ENCODE results near the gene PKD2.
A peak's percentile ranks its signal among the peaks of the same experiment; 100 is the strongest.

PKD2 gene

GRCh38 chr4:88014386-88014905, 7.0 kb downstream of the PKD2 start:
- Histone ChIP-seq H3K36me3 (ENCODE audit: control insufficient read depth in 1 of 2, insufficient read depth in 2 of 2, low read depth in 1 of 2, low read length in 2 of 2) (no peaks in the 10 kb centered on the region), H3K9ac (ENCODE audit: low read length) (no peak overlapping the region), H3K23ac (ENCODE audit: low read length in 2 of 2) (no peak overlapping the region), H3K79me1 (replicated peaks; ENCODE audit: low read length, poor library complexity, severe bottlenecking) (peaks cover 2% of the 10 kb centered on the region), H2BK120ac (ENCODE audit: low read depth, low read length) (no peak overlapping the region), H2AFZ (ENCODE audit: low read depth, low read length) (no peak overlapping the region), H3K4me2 (ENCODE audit: low read length, poor library complexity, severe bottlenecking) (no peak overlapping the region), H2BK5ac (ENCODE audit: low read depth, low read length, poor library complexity, severe bottlenecking) (no peak overlapping the region), H2BK15ac (ENCODE audit: low read depth, poor library complexity, severe bottlenecking) (no peak overlapping the region), H3K4ac (ENCODE audit: low read depth in 1 of 2, low read length in 2 of 2) (no peak overlapping the region), H3K27ac (ENCODE audit: low read length, poor library complexity, severe bottlenecking) (peak overlapping the region; percentile 90), H3K27me3 (ENCODE audit: control insufficient read depth in 1 of 2, insufficient read depth in 1 of 2, low read length in 2 of 2) (no peaks in the 10 kb centered on the region), H3K4me1 (ENCODE audit: control insufficient read depth, insufficient read depth, low read depth, low read length) (peaks cover 15% of the 10 kb centered on the region), H4K91ac (ENCODE audit: low read length) (no peak overlapping the region), H3K18ac (ENCODE audit: low read depth in 1 of 2, low read length in 2 of 2) (no peak overlapping the region), H3K4me3 (ENCODE audit: insufficient read depth in 1 of 2, low read depth in 1 of 2, low read length in 2 of 2) (no peak overlapping the region), H2BK12ac (ENCODE audit: low read length in 2 of 2) (peak overlapping the region in 1 of 2 experiments; percentile 87), H2AK5ac (ENCODE audit: low read length, severe bottlenecking) (peak overlapping the region; percentile 91), H3K9me3 (ENCODE audit: control insufficient read depth, low read length) (no peaks in the 10 kb centered on the region), H4K8ac (ENCODE audit: low read length) (no peak overlapping the region), H3K14ac (ENCODE audit: low read length in 2 of 2) (no peak overlapping the region)
- DNase-seq: no peak
- 100% methylated on average over 2 of the region's 3 CpGs for WGBS

GRCh38 chr4:88015659-88016295, 8.3 kb downstream of the PKD2 start:
- no peak for DNase-seq
- Histone ChIP-seq H3K4me2 (ENCODE audit: low read length, poor library complexity, severe bottlenecking) (peak overlapping the region; percentile 49), H3K4me3 (ENCODE audit: insufficient read depth in 1 of 2, low read depth in 1 of 2, low read length in 2 of 2) (no peak overlapping the region), H3K23ac (ENCODE audit: low read length in 2 of 2) (no peak overlapping the region), H3K9ac (ENCODE audit: low read length) (no peak overlapping the region), H2AK5ac (ENCODE audit: low read length, severe bottlenecking) (no peak overlapping the region), H3K14ac (ENCODE audit: low read length in 2 of 2) (peak overlapping the region in 1 of 2 experiments; percentile 65), H3K79me1 (replicated peaks; ENCODE audit: low read length, poor library complexity, severe bottlenecking) (peaks cover 7% of the 10 kb centered on the region), H3K36me3 (ENCODE audit: control insufficient read depth in 1 of 2, insufficient read depth in 2 of 2, low read depth in 1 of 2, low read length in 2 of 2) (peaks cover 0 to 11% of the 10 kb centered on the region in 2 experiments), H4K8ac (ENCODE audit: low read length) (peak overlapping the region; percentile 45), H3K9me3 (ENCODE audit: control insufficient read depth, low read length) (no peaks in the 10 kb centered on the region), H2BK15ac (ENCODE audit: low read depth, poor library complexity, severe bottlenecking) (no peak overlapping the region), H2BK12ac (ENCODE audit: low read length in 2 of 2) (peak overlapping the region in 1 of 2 experiments; percentile 96), H2BK5ac (ENCODE audit: low read depth, low read length, poor library complexity, severe bottlenecking) (no peak overlapping the region), H3K18ac (ENCODE audit: low read depth in 1 of 2, low read length in 2 of 2) (peak overlapping the region in 1 of 2 experiments; percentile 90), H3K4ac (ENCODE audit: low read depth in 1 of 2, low read length in 2 of 2) (peak overlapping the region in 1 of 2 experiments; percentile 87), H2AFZ (ENCODE audit: low read depth, low read length) (no peak overlapping the region), H4K91ac (ENCODE audit: low read length) (peak overlapping the region; percentile 88), H3K27me3 (ENCODE audit: control insufficient read depth in 1 of 2, insufficient read depth in 1 of 2, low read length in 2 of 2) (no peaks in the 10 kb centered on the region), H2BK120ac (ENCODE audit: low read depth, low read length) (no peak overlapping the region), H3K27ac (ENCODE audit: low read length, poor library complexity, severe bottlenecking) (peak overlapping the region; percentile 90), H3K4me1 (ENCODE audit: control insufficient read depth, insufficient read depth, low read depth, low read length) (peaks cover 15% of the 10 kb centered on the region)
- 82% methylated on average over 10 of the region's 10 CpGs for WGBS

- no peak overlapping the region for H4K8ac ChIP-seq (ENCODE audit: low read length)
- H3K9me3 ChIP-seq (ENCODE audit: control insufficient read depth, low read length): no peaks in the 10 kb centered on the region
- peak overlapping the region; percentile 93 for H3K27ac ChIP-seq (ENCODE audit: low read length, poor library complexity, severe bottlenecking)
- H3K9ac ChIP-seq (ENCODE audit: low read length): peak overlapping the region; percentile 95
- no peak overlapping the region for H3K18ac ChIP-seq (ENCODE audit: low read depth in 1 of 2, low read length in 2 of 2)
- H3K79me1 ChIP-seq (replicated peaks; ENCODE audit: low read length, poor library complexity, severe bottlenecking): peaks cover 7% of the 10 kb centered on the region
- no peak overlapping the region for H2AK5ac ChIP-seq (ENCODE audit: low read length, severe bottlenecking)
- H3K4me2 ChIP-seq (ENCODE audit: low read length, poor library complexity, severe bottlenecking): no peak overlapping the region
- H4K91ac ChIP-seq (ENCODE audit: low read length): no peak overlapping the region
- no peak overlapping the region for H2BK120ac ChIP-seq (ENCODE audit: low read depth, low read length)
- WGBS: 0% methylated on average over 1 of the region's 7 CpGs
- no peak overlapping the region for H3K23ac ChIP-seq (ENCODE audit: low read length in 2 of 2)
- H3K14ac ChIP-seq (ENCODE audit: low read length in 2 of 2): no peak overlapping the region
- no peak overlapping the region for H2AFZ ChIP-seq (ENCODE audit: low read depth, low read length)
- H3K27me3 ChIP-seq (ENCODE audit: control insufficient read depth in 1 of 2, insufficient read depth in 1 of 2, low read length in 2 of 2): no peaks in the 10 kb centered on the region
- peaks cover 0 to 24% of the 10 kb centered on the region in 2 experiments for H3K36me3 ChIP-seq (ENCODE audit: control insufficient read depth in 1 of 2, insufficient read depth in 2 of 2, low read depth in 1 of 2, low read length in 2 of 2)
- H2BK5ac ChIP-seq (ENCODE audit: low read depth, low read length, poor library complexity, severe bottlenecking): no peak overlapping the region
- peak overlapping the region in 1 of 2 experiments; percentile 67 for H3K4me3 ChIP-seq (ENCODE audit: insufficient read depth in 1 of 2, low read depth in 1 of 2, low read length in 2 of 2)
- DNase-seq: peak; percentile 96
- no peak overlapping the region for H2BK12ac ChIP-seq (ENCODE audit: low read length in 2 of 2)
- H3K4me1 ChIP-seq (ENCODE audit: control insufficient read depth, insufficient read depth, low read depth, low read length): peaks cover 14% of the 10 kb centered on the region
- H3K4ac ChIP-seq (ENCODE audit: low read depth in 1 of 2, low read length in 2 of 2): no peak overlapping the region
- H2BK15ac ChIP-seq (ENCODE audit: low read depth, poor library complexity, severe bottlenecking): no peak overlapping the region
Observed at GRCh38 chr4:88017516-88018297, 10.3 kb downstream of the PKD2 start.

GRCh38 chr4:88018466-88018865, 11.0 kb downstream of the PKD2 start:
- Histone ChIP-seq H2BK120ac (ENCODE audit: low read depth, low read length) (peak overlapping the region; percentile 39), H2BK15ac (ENCODE audit: low read depth, poor library complexity, severe bottlenecking) (no peak overlapping the region), H3K27me3 (ENCODE audit: control insufficient read depth in 1 of 2, insufficient read depth in 1 of 2, low read length in 2 of 2) (no peaks in the 10 kb centered on the region), H2AK5ac (ENCODE audit: low read length, severe bottlenecking) (peak overlapping the region; percentile 97), H3K18ac (ENCODE audit: low read depth in 1 of 2, low read length in 2 of 2) (peak overlapping the region; percentile 33 to 81), H3K27ac (ENCODE audit: low read length, poor library complexity, severe bottlenecking) (peak overlapping the region; percentile 93), H3K4me1 (ENCODE audit: control insufficient read depth, insufficient read depth, low read depth, low read length) (peaks cover 15% of the 10 kb centered on the region), H4K8ac (ENCODE audit: low read length) (peak overlapping the region; percentile 59), H3K4me3 (ENCODE audit: insufficient read depth in 1 of 2, low read depth in 1 of 2, low read length in 2 of 2) (peak overlapping the region in 1 of 2 experiments; percentile 67), H2BK12ac (ENCODE audit: low read length in 2 of 2) (peak overlapping the region in 1 of 2 experiments; percentile 98), H3K23ac (ENCODE audit: low read length in 2 of 2) (no peak overlapping the region), H2BK5ac (ENCODE audit: low read depth, low read length, poor library complexity, severe bottlenecking) (no peak overlapping the region), H3K4me2 (ENCODE audit: low read length, poor library complexity, severe bottlenecking) (no peak overlapping the region), H3K9ac (ENCODE audit: low read length) (peak overlapping the region; percentile 95), H4K91ac (ENCODE audit: low read length) (no peak overlapping the region), H2AFZ (ENCODE audit: low read depth, low read length) (no peak overlapping the region), H3K9me3 (ENCODE audit: control insufficient read depth, low read length) (no peaks in the 10 kb centered on the region), H3K14ac (ENCODE audit: low read length in 2 of 2) (no peak overlapping the region), H3K36me3 (ENCODE audit: control insufficient read depth in 1 of 2, insufficient read depth in 2 of 2, low read depth in 1 of 2, low read length in 2 of 2) (peaks cover 0 to 28% of the 10 kb centered on the region in 2 experiments), H3K79me1 (replicated peaks; ENCODE audit: low read length, poor library complexity, severe bottlenecking) (peaks cover 11% of the 10 kb centered on the region), H3K4ac (ENCODE audit: low read depth in 1 of 2, low read length in 2 of 2) (peak overlapping the region; percentile 57 to 98)
- WGBS: 81% methylated on average over 4 of the region's 5 CpGs
- peak; percentile 57 for DNase-seq

Measured in mesenchymal stem cell (in vitro differentiated cells and primary cell).